Measurements from ENCODE around the gene AOC2. TPM values are rescaled to one million over a fixed set of nuclear protein-coding genes. Genes with fewer than 3 reads are reported as not detected.

The AOC2 gene
- total RNA-seq, 2 donors from 2014 or later, result 0.32 to 1.1 TPM

GRCh38 chr17:42809250-42809649 is 35.1 kb upstream of the AOC2 start:
- H3K9me3 ChIP-seq, result no peaks in the 10 kb centered on the region
- H3K9ac ChIP-seq (ENCODE audit: low read depth in 2 of 2, low read length in 2 of 2), result no peak overlapping the region
- no peak for DNase-seq
- no peak for TF ChIP-seq CTCF (IDR thresholded peaks at IDR 0.05)
- no peaks in the 10 kb centered on the region for H3K27me3 ChIP-seq
- no peak overlapping the region for H3K4me3 ChIP-seq
- intact Hi-C loops (cut with DNase I), result no loop called here
- no peak overlapping the region for H3K27ac ChIP-seq
- H3K4me1 ChIP-seq, result no peaks in the 10 kb centered on the region
- peaks cover 10% of the 10 kb centered on the region for H3K36me3 ChIP-seq

GRCh38 chr17:42814633-42815399 is 29.6 kb upstream of the AOC2 start:
- intact Hi-C loops (cut with DNase I), result no loop called here
- Histone ChIP-seq H3K9me3 (no peaks in the 10 kb centered on the region), H3K4me1 (no peaks in the 10 kb centered on the region), H3K4me3 (no peak overlapping the region), H3K27ac (no peak overlapping the region), H3K27me3 (no peaks in the 10 kb centered on the region), H3K9ac (ENCODE audit: low read depth in 2 of 2, low read length in 2 of 2) (no peak overlapping the region), H3K36me3 (peaks cover 20% of the 10 kb centered on the region)
- DNase-seq, result no peak
- no peak for TF ChIP-seq CTCF (IDR thresholded peaks at IDR 0.05)

- H3K4me3 ChIP-seq, result no peak overlapping the region
- peaks cover 5% of the 10 kb centered on the region for H3K4me1 ChIP-seq
- intact Hi-C loops (cut with DNase I), result no loop called here
- no peak overlapping the region for H3K9ac ChIP-seq (ENCODE audit: low read depth in 2 of 2, low read length in 2 of 2)
- no peak overlapping the region for H3K27ac ChIP-seq
- no peaks in the 10 kb centered on the region for H3K27me3 ChIP-seq
- H3K36me3 ChIP-seq, result peaks cover 10% of the 10 kb centered on the region
- TF ChIP-seq CTCF (IDR thresholded peaks at IDR 0.05), result no peak
- no peaks in the 10 kb centered on the region for H3K9me3 ChIP-seq
- no peak for DNase-seq
Measured at GRCh38 chr17:42817866-42818265, 26.5 kb upstream of the AOC2 start.

GRCh38 chr17:42818379-42818778 is 26.0 kb upstream of the AOC2 start:
- TF ChIP-seq CTCF (IDR thresholded peaks at IDR 0.05), result no peak
- no peak overlapping the region for H3K27ac ChIP-seq
- intact Hi-C loops (cut with DNase I), result no loop called here
- H3K9ac ChIP-seq (ENCODE audit: low read depth in 2 of 2, low read length in 2 of 2), result no peak overlapping the region
- H3K4me1 ChIP-seq, result peaks cover 10% of the 10 kb centered on the region
- peaks cover 10% of the 10 kb centered on the region for H3K36me3 ChIP-seq
- H3K27me3 ChIP-seq, result no peaks in the 10 kb centered on the region
- no peak for DNase-seq
- no peaks in the 10 kb centered on the region for H3K9me3 ChIP-seq
- no peak overlapping the region for H3K4me3 ChIP-seq

GRCh38 chr17:42819939-42820535 is 24.3 kb upstream of the AOC2 start:
- H3K4me1 ChIP-seq, result peaks cover 11% of the 10 kb centered on the region
- peak; percentile 50 for TF ChIP-seq CTCF (IDR thresholded peaks at IDR 0.05)
- intact Hi-C loops (cut with DNase I), result loop anchor here (5.0 kb wide), 1 partner anchor 43 kb away; no protein-coding TSS in a partner anchor
- no peak overlapping the region for H3K9ac ChIP-seq (ENCODE audit: low read depth in 2 of 2, low read length in 2 of 2)
- H3K27me3 ChIP-seq, result no peaks in the 10 kb centered on the region
- H3K27ac ChIP-seq, result no peak overlapping the region
- peaks cover 10% of the 10 kb centered on the region for H3K36me3 ChIP-seq
- H3K9me3 ChIP-seq, result no peaks in the 10 kb centered on the region
- DNase-seq, result peak; percentile 55
- H3K4me3 ChIP-seq, result no peak overlapping the region
